HL-60/S4 treated with retinoic acid at 250 ng/mL for 4 days and 3 days (cell line): ENCODE measurements around the gene ZNF578.
"Not testable (repeated sequence)": the region's sequence is repeated elsewhere in the genome, so short reads cannot be mapped to it uniquely, and the experiment has no call there.

ENCODE experiments used
- in situ Hi-C: fragments of 300-500 bp; cut with MboI; formaldehyde crosslinking; loops from 2 replicates; pipeline ENCODE4 v1.7.0; 2022; ENCODE audit warnings: low sequenced_read_pairs

The ZNF578 gene

DNA sequence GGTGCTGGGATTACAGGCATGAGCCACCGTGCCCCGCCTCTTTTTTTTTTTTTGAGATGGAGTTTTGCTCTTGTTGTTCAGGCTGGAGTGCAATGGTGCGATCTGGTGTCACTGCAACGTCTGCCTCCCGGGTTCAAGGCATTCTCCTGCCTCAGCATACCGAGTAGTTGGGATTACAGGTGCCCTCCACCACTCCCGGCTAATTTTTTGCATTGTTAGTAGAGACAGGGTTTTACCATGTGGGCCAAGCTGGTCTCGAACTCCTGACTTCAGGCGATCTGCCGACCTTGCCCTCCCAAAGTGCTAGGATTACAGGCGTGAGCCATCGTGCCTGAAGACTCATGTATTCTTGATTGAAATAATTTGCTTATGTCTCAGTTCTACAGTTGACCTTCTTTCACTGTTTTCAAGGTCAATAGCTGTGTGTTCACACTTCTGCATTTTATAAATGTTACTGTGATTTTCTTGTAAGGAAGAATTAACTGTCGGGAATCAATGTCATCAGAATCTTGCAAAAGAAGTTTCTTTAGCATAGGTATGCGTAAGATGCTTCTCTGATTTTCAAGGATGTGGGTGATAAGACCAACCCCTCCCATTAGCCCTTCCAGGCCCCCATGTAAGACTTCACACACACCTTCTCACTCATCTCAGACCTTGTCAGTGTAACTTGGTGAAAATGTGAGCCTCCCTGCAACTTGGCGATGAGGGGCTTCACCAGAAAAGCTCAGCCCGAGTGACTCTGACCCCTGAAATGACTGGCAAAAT lies 104.1 kb downstream of the ZNF578 start:
- in situ Hi-C loops, result no loop called here

DNA sequence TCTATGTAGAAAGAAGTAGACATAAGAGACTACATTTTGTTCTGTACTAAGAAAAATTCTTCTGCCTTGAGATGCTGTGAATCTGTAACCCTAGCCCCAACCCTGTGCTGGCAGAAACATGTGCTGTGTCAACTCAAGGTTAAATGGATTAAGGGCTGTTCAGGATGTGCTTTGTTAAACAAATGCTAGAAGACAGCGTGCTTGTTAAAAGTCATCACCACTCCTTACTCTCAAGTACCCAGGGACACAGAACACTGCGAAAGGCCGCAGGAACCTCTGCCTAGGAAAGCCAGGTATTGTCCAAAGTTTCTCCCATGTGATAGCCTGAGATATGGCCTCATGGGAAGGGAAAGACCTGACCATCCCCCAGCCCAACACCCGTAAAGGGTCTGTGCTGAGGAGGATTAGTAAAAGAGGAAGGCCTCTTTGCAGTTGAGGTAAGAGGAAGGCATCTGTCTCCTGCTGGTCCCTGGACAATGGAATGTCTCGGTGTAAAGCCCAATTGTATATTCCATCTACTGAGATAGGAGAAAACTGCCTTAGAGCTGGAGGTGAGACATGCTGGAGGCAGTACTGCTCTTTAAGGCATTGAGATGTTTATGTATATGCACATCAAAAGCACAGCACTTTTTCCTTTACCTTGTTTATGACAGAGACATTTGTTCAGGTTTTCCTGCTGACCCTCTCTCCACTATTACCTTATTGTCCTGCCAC lies 105.5 kb downstream of the ZNF578 start:
- in situ Hi-C loops, result not testable (repeated sequence)

DNA sequence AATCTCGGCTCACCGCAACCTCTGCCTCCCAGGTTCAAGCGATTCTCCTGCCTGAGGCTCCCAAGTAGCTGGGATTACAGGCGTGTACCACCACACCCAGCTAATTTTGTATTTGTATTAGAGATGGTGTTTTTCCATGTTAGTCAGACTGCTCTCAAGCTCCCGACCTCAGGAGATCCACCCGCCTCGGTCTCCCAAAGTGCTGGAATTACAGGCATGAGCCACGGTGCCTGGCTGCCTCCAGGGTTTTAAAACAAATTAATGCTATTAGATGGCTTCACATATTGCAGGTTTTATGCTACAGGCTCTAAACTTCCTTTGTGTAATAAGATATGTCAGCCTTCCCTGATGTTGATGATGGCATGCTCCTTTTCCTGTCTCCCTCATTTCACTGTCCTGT lies 108.3 kb downstream of the ZNF578 start:
- in situ Hi-C loops, result not testable (repeated sequence)
